SU-DHL-6 (cell line): Measurements from ENCODE around the gene CARD9.

Source experiments
- H2AFZ ChIP-seq: fragments of 200-600 bp; sonication (generic); 2 replicates; pipeline ENCODE4 v1.6.1; 2014; ENCODE audit warnings: low read depth, mild to moderate bottlenecking, moderate library complexity, mixed read lengths, antibody characterized with exemption, low read length; ENCODE audit not compliant: severe bottlenecking
- H3F3A ChIP-seq: fragments of 200-600 bp; shearing (Covaris generic); 2 replicates; pipeline ENCODE4 v1.6.0; 2016; ENCODE audit warnings: antibody characterized with exemption, mild to moderate bottlenecking; ENCODE audit not compliant: insufficient read depth
- H3K27ac ChIP-seq: fragments of 200-600 bp; sonication (generic); 2 replicates; pipeline ENCODE4 v1.5.1; 2016; ENCODE audit warnings: low read depth, mild to moderate bottlenecking, low read length, moderate library complexity, mixed read lengths
- H3K27me3 ChIP-seq: fragments of 200-600 bp; sonication (generic), shearing (Covaris generic); 2 replicates; pipeline ENCODE4 v1.6.0; 2014; ENCODE audit warnings: mild to moderate bottlenecking, low read length
- H3K36me3 ChIP-seq: fragments of 200-600 bp; sonication (generic); 2 replicates; pipeline ENCODE4 v1.6.1; 2014; ENCODE audit warnings: mild to moderate bottlenecking, low read length, mixed read lengths
- H3K4me2 ChIP-seq: fragments of 300-600, 200-600 bp; shearing (Covaris generic), sonication (generic); 2 replicates; pipeline ENCODE4 v1.6.0; 2014; ENCODE audit warnings: low read length, low read depth, mild to moderate bottlenecking; ENCODE audit not compliant: poor library complexity, severe bottlenecking
- H3K4me3 ChIP-seq: fragments of 200-600 bp; sonication (generic); 2 replicates; pipeline ENCODE4 v1.5.1; 2014; ENCODE audit warnings: antibody characterized with exemption, low read length, mild to moderate bottlenecking, mixed read lengths; ENCODE audit not compliant: insufficient read depth, poor library complexity, severe bottlenecking
- H3K79me2 ChIP-seq: fragments of 200-600 bp; sonication (generic); 2 replicates; pipeline ENCODE4 v1.6.1; 2014; ENCODE audit warnings: mild to moderate bottlenecking, low read length, moderate library complexity; ENCODE audit not compliant: insufficient read depth
- H3K9ac ChIP-seq: fragments of 200-600 bp; sonication (generic); 2 replicates; pipeline ENCODE4 v1.7.0; 2014; ENCODE audit warnings: mild to moderate bottlenecking, low read length
- H3K9me2 ChIP-seq: fragments of 200-600 bp; sonication (generic); replicated peaks from 2 replicates; pipeline ENCODE4 v1.6.1; 2014; ENCODE audit warnings: low read length; ENCODE audit not compliant: insufficient read depth
- H3K9me3 ChIP-seq: fragments of 200-600 bp; sonication (generic); 2 replicates; pipeline ENCODE4 v1.6.1; 2014; ENCODE audit warnings: low read length, mixed read lengths; ENCODE audit not compliant: insufficient read depth
- H4K20me1 ChIP-seq: fragments of 200-600 bp; sonication (generic); 2 replicates; pipeline ENCODE4 v1.6.1; 2014; ENCODE audit warnings: low read depth, mild to moderate bottlenecking, antibody characterized with exemption, low read length, moderate library complexity, mixed read lengths
- EZH2phosphoT487 ChIP-seq: fragments of 200-600 bp; sonication (generic), shearing (Covaris generic); conservative IDR thresholded peaks from 2 replicates; pipeline ENCODE4 v1.6.1; 2018; ENCODE audit warnings: mild to moderate bottlenecking, antibody characterized with exemption, low read length, moderate library complexity, mixed read lengths
- TF ChIP-seq, protein P1 (sequence below): fragments of 200-600 bp; sonication (generic); IDR thresholded peaks from one replicate; pipeline ENCODE4 v1.5.1; 2017; ENCODE audit warnings: antibody characterized with exemption, mild to moderate bottlenecking, low read length, moderate library complexity; ENCODE audit not compliant: insufficient read depth, poor library complexity, severe bottlenecking

Gene CARD9

DNA sequence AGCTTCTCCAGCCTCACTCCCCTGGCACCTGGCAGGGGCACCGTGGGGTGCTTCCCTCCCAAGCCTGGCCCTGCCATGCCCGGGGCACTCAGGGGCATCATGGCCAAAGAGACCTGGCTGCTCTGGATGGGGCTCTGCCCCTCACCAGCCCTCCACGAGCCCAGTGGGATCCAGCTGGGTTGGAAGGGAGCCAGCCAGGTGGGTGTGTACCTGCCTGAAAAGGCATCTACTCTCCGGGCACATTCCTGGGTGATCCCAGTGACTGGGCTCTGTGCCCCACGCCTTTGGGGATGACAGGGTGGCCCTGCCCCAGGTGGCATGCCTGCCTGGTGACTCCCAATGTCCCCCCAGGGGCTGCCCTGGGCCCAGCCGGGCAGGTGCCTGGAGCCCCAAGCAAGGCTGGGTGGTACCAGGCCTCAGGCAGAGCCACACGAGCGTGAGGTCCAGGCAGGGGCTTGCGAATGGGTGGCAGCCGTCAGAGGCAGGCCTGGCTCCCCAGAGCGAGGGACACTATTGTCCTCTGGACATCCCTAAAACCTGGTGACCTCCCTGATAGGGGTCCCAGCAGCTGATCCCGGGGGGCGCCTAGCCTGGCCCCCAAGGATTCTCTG, 45.4 kb downstream of the CARD9 start:
- Histone ChIP-seq H3K36me3 (no peaks in the 10 kb centered on the region), H3K79me2 (no peaks in the 10 kb centered on the region), H3K9me3 (no peaks in the 10 kb centered on the region), H3K27me3 (no peaks in the 10 kb centered on the region), H3K27ac (no peak overlapping the region), H3K4me3 (no peak overlapping the region), H3K9me2 (no peaks in the 10 kb centered on the region), H3K4me2 (no peak overlapping the region), H2AFZ (no peak overlapping the region), H3F3A (no peaks in the 10 kb centered on the region), H3K9ac (no peak overlapping the region), H4K20me1 (no peaks in the 10 kb centered on the region)
- TF ChIP-seq, protein P1, sequence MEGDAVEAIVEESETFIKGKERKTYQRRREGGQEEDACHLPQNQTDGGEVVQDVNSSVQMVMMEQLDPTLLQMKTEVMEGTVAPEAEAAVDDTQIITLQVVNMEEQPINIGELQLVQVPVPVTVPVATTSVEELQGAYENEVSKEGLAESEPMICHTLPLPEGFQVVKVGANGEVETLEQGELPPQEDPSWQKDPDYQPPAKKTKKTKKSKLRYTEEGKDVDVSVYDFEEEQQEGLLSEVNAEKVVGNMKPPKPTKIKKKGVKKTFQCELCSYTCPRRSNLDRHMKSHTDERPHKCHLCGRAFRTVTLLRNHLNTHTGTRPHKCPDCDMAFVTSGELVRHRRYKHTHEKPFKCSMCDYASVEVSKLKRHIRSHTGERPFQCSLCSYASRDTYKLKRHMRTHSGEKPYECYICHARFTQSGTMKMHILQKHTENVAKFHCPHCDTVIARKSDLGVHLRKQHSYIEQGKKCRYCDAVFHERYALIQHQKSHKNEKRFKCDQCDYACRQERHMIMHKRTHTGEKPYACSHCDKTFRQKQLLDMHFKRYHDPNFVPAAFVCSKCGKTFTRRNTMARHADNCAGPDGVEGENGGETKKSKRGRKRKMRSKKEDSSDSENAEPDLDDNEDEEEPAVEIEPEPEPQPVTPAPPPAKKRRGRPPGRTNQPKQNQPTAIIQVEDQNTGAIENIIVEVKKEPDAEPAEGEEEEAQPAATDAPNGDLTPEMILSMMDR, result no peak
- TF ChIP-seq EZH2phosphoT487, result no peak

DNA sequence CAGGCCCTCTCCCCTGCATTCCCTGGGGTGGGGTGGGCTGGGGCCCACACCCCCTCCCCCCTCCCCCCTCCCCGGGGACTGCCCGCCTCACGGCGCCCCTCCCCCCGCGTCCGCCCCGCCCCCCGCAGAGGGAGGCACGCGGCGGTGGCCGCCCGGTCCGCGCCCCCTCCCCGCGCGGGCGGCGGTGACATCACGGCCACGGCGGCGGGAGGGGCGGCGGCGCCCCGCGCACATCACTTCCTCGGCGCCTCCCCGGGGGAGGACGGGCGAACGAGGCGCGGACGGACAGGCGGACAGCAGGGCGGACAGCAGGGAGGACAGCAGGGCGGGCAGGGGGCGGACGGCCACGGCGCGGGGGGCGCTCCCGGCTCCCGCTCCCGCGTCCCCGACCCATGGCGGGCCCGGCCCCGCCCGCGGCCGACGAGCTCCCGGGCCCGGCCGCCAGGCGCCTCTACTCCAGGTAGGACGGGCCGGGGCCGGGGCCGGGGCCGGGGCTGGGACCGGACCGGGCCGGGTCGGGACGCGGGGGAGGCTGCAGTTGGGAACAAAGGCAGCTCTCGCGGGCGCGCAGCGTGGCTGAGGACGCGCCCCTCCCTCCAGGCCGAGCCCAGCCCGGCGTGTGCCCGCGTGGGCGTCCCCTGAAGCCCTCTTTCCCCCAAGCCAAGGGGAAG, 46.0 kb downstream of the CARD9 start, which contains the start of gene GPSM1:
TSS of gene GPSM1 (plus strand) at position 236 of the 671 bp plus-strand sequence. CDS start at position 393, 157 bp downstream.
- Histone ChIP-seq H3K79me2 (no peaks in the 10 kb centered on the region), H2AFZ (no peak within 1 kb of the TSS), H3K9ac (no peak within 1 kb of the TSS), H4K20me1 (no peaks in the 10 kb centered on the region), H3K9me2 (no peaks in the 10 kb centered on the region), H3K36me3 (no peaks in the 10 kb centered on the region), H3K9me3 (no peaks in the 10 kb centered on the region), H3K4me2 (no peak within 1 kb of the TSS), H3F3A (no peaks in the 10 kb centered on the region), H3K27me3 (no peaks in the 10 kb centered on the region), H3K4me3 (no peak within 1 kb of the TSS), H3K27ac (no peak within 1 kb of the TSS)
- TF ChIP-seq, protein P1, result no peak
- TF ChIP-seq EZH2phosphoT487, result no peak

DNA sequence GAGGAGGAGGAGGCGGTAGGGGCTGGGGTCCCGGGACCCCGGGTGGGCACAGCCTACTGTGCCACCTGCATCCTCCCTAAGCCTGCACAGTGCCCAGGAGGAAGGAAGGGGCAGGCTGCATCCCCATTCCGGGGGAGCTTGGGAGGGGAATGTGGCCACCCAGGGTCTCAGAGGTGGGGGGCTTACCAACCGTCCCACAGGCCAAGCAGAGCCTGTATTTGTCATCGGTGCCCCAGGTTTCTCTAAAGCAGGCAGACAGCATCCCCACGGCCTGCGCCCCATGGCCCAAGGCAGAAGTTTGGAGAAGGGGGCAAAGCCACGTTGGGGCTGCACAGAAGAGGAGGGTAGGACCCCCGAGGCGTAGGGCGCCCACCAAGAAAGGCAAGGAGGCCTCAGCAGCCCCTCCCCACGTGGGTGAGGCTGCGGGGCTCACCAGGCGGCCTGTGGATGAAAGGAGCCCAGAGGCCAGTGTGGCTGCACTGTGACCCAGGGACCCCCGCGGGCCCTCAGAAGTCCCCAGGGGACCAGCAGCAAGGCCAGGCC, 46.6 kb downstream of the CARD9 start:
- Histone ChIP-seq H3K27ac (no peak overlapping the region), H3F3A (no peaks in the 10 kb centered on the region), H3K79me2 (no peaks in the 10 kb centered on the region), H3K9ac (no peak overlapping the region), H3K9me2 (no peaks in the 10 kb centered on the region), H3K4me3 (no peak overlapping the region), H3K27me3 (no peaks in the 10 kb centered on the region), H3K9me3 (no peaks in the 10 kb centered on the region), H2AFZ (no peak overlapping the region), H4K20me1 (no peaks in the 10 kb centered on the region), H3K4me2 (no peak overlapping the region), H3K36me3 (no peaks in the 10 kb centered on the region)
- TF ChIP-seq EZH2phosphoT487, result no peak
- TF ChIP-seq, protein P1, result no peak
